H1 (cell line): ENCODE measurements around the gene LHX2. TPM values are rescaled to one million over a fixed set of nuclear protein-coding genes. Genes with fewer than 3 reads are reported as not detected.

ENCODE experiments used
- CTCF ChIA-PET: fragments of 300-600 bp; sonication (Branson Sonifier 250); formaldehyde crosslinking; loops from one replicate; lab custom pipeline; 2021; ENCODE audit not compliant: partially characterized antibody; lab: Charles Lee
- POLR2A ChIA-PET: fragments of 300-600 bp; sonication (Branson Sonifier 250); formaldehyde crosslinking; loops from one replicate; lab custom pipeline; 2021; ENCODE audit warnings: inconsistent platforms; ENCODE audit not compliant: partially characterized antibody; lab: Charles Lee
- DNase-seq, 2 experiments: peaks; one replicate each; pipeline versions ENCODE4 v3.0.0 to v3.0.0-alpha.2; 2010 to 2022; ENCODE audit warnings: low spot score in 2 of 2, low read depth in 1 of 2, mixed read lengths in 1 of 2
- FAIRE-seq: peaks from 2 replicates; lab custom pipeline; 2011; peaks lifted over from hg19 to GRCh38; lab: Jason Lieb, UNC
- H2AFZ ChIP-seq: 2 replicates; pipeline ENCODE4 v1.8.1; 2012; ENCODE audit warnings: low read length, inconsistent platforms
- H2AK5ac ChIP-seq: 2 replicates; pipeline ENCODE4 v1.6.1; 2013; ENCODE audit warnings: low read depth, low read length
- H2BK120ac ChIP-seq: replicated peaks from 2 replicates; pipeline ENCODE3; 2013; ENCODE audit warnings: low read depth, low read length, inconsistent platforms
- H2BK12ac ChIP-seq: 2 replicates; pipeline ENCODE4 v1.6.1; 2013; ENCODE audit warnings: low read depth, low read length
- H2BK15ac ChIP-seq: 2 replicates; pipeline ENCODE4 v1.6.1; 2013; ENCODE audit warnings: low read length
- H2BK20ac ChIP-seq: 2 replicates; pipeline ENCODE4 v1.6.1; 2013; ENCODE audit warnings: low read length
- H2BK5ac ChIP-seq: 2 replicates; pipeline ENCODE4 v1.6.1; 2013; ENCODE audit warnings: low read depth, low read length
- H3K14ac ChIP-seq: 2 replicates; pipeline ENCODE4 v1.6.1; 2013; ENCODE audit warnings: inconsistent platforms; ENCODE audit not compliant: insufficient read length
- H3K18ac ChIP-seq: 2 replicates; pipeline ENCODE4 v1.6.1; 2013; ENCODE audit warnings: low read length; ENCODE audit errors: extremely low read depth
- H3K23ac ChIP-seq: 2 replicates; pipeline ENCODE4 v1.6.1; 2013; ENCODE audit warnings: inconsistent platforms; ENCODE audit not compliant: insufficient read length
- H3K23me2 ChIP-seq: 2 replicates; pipeline ENCODE4 v1.6.1; 2013; ENCODE audit warnings: low read depth, low read length
- H3K27ac ChIP-seq: 2 replicates; pipeline ENCODE4 v1.6.1; 2011; ENCODE audit warnings: low read depth, low read length, inconsistent platforms
- H3K27me3 ChIP-seq, 4 experiments: replicated peaks in 1 of 4; 1 replicate in 1 of 4; 2 replicates in 3 of 4; pipeline versions ENCODE4 v1.6.1 to v1.8.1; 2011 to 2013; ENCODE audit warnings: low read length in 3 of 4, mild to moderate bottlenecking in 3 of 4, inconsistent platforms in 2 of 4, mixed read lengths in 2 of 4, moderate library complexity in 1 of 4; ENCODE audit not compliant: control insufficient read depth in 3 of 4, insufficient read depth in 3 of 4; ENCODE audit errors: extremely low read depth in 1 of 4
- H3K36me3 ChIP-seq, 4 experiments: 2 replicates each; pipeline versions ENCODE4 v1.6.1 to v1.8.1; 2011 to 2013; ENCODE audit warnings: mild to moderate bottlenecking in 4 of 4, low read length in 3 of 4, moderate library complexity in 2 of 4, control low read depth in 1 of 4, inconsistent platforms in 1 of 4; ENCODE audit not compliant: insufficient read depth in 4 of 4, control insufficient read depth in 2 of 4
- H3K4ac ChIP-seq: replicated peaks from 2 replicates; pipeline ENCODE3; 2013; ENCODE audit warnings: low read length, low read depth, mixed read lengths, inconsistent platforms; ENCODE audit not compliant: insufficient read length
- H3K4me1 ChIP-seq, 4 experiments: replicated peaks in 1 of 4; 1 replicate in 1 of 4; 2 replicates in 3 of 4; pipeline versions ENCODE4 v1.6.1 to v1.8.1; 2011 to 2013; ENCODE audit warnings: low read length in 3 of 4, inconsistent platforms in 2 of 4, mixed read lengths in 1 of 4; ENCODE audit not compliant: insufficient read depth in 4 of 4, control insufficient read depth in 3 of 4
- H3K4me2 ChIP-seq, 2 experiments: 2 replicates each; pipeline versions ENCODE4 v1.6.1 to v1.8.1; 2011 to 2013; ENCODE audit warnings: low read depth in 2 of 2, low read length in 2 of 2, control low read depth in 1 of 2, inconsistent platforms in 1 of 2, mild to moderate bottlenecking in 1 of 2; ENCODE audit not compliant: insufficient read depth in 1 of 2
- H3K4me3 ChIP-seq, 4 experiments: fragments of 200-600, 300-600 bp in 1 of 4; sonication (generic), shearing (Covaris generic), sonication (Bioruptor Twin) in 1 of 4; 2 replicates each; pipeline versions ENCODE4 v1.5.1 to v1.8.1; 2011 to 2016; ENCODE audit warnings: low read length in 4 of 4, low read depth in 3 of 4, control low read depth in 2 of 4, inconsistent platforms in 2 of 4, mild to moderate bottlenecking in 2 of 4, mixed read lengths in 1 of 4, moderate library complexity in 1 of 4; ENCODE audit not compliant: insufficient read depth in 2 of 4; ENCODE audit errors: extremely low read depth in 1 of 4
- H3K56ac ChIP-seq: replicated peaks from 2 replicates; pipeline ENCODE3; 2013; ENCODE audit warnings: low read depth, mild to moderate bottlenecking, mixed read lengths, low read length, inconsistent platforms; ENCODE audit not compliant: insufficient read length
- H3K79me1 ChIP-seq: 2 replicates; pipeline ENCODE4 v1.6.1; 2013; ENCODE audit warnings: low read depth, low read length, control low read depth
- H3K79me2 ChIP-seq, 2 experiments: 2 replicates each; pipeline versions ENCODE4 v1.6.1 to v1.8.1; 2012 to 2013; ENCODE audit warnings: low read length in 2 of 2, mild to moderate bottlenecking in 2 of 2, inconsistent platforms in 1 of 2; ENCODE audit not compliant: insufficient read depth in 2 of 2, control insufficient read depth in 1 of 2
- H3K9ac ChIP-seq, 4 experiments: replicated peaks in 1 of 4; 1 replicate in 1 of 4; 2 replicates in 3 of 4; pipeline versions ENCODE4 v1.6.1 to v1.8.1; 2011 to 2013; ENCODE audit warnings: low read depth in 3 of 4, low read length in 3 of 4, control low read depth in 2 of 4, mild to moderate bottlenecking in 2 of 4, moderate library complexity in 2 of 4, inconsistent platforms in 1 of 4; ENCODE audit errors: extremely low read depth in 1 of 4
- H3K9me3 ChIP-seq, 2 experiments: 2 replicates each; pipeline versions ENCODE4 v1.6.1 to v1.8.1; 2012 to 2013; ENCODE audit warnings: mild to moderate bottlenecking in 2 of 2, moderate library complexity in 2 of 2, control low read depth in 1 of 2, inconsistent platforms in 1 of 2, low read depth in 1 of 2, low read length in 1 of 2, mixed read lengths in 1 of 2; ENCODE audit not compliant: insufficient read depth in 2 of 2
- H4K20me1 ChIP-seq, 2 experiments: replicated peaks in 1 of 2; 2 replicates each; pipeline versions ENCODE3 to v1.8.1; 2011 to 2013; ENCODE audit warnings: inconsistent platforms in 2 of 2, low read length in 2 of 2, mild to moderate bottlenecking in 1 of 2; ENCODE audit not compliant: insufficient read depth in 2 of 2, control insufficient read depth in 1 of 2
- H4K5ac ChIP-seq: 2 replicates; pipeline ENCODE4 v1.6.1; 2013; ENCODE audit warnings: low read length, low read depth, mixed read lengths, inconsistent platforms; ENCODE audit not compliant: insufficient read length
- H4K8ac ChIP-seq: 2 replicates; pipeline ENCODE4 v1.8.0; 2013; ENCODE audit warnings: mild to moderate bottlenecking, moderate library complexity, low read length, inconsistent platforms; ENCODE audit not compliant: insufficient read depth; ENCODE audit errors: extremely low read depth
- H4K91ac ChIP-seq: replicated peaks from 2 replicates; pipeline ENCODE3; 2013; ENCODE audit warnings: low read length, mixed read lengths, inconsistent platforms; ENCODE audit not compliant: insufficient read length
- ASH2L ChIP-seq: fragments of 200-600, 300-600 bp; sonication (generic); IDR thresholded peaks from one replicate; pipeline ENCODE4 v1.7.1; 2017; ENCODE audit warnings: low read length
- BACH1 ChIP-seq: IDR thresholded peaks from 2 replicates; pipeline ENCODE4 v1.6.1; 2012; ENCODE audit warnings: low read length, improper control_type of control experiment
- CEBPB ChIP-seq: IDR thresholded peaks from 2 replicates; pipeline ENCODE4 v1.6.1; 2012; ENCODE audit warnings: low read depth, low read length
- EP300 ChIP-seq, 2 experiments: IDR thresholded peaks; 1 replicate in 1 of 2; 2 replicates in 1 of 2; pipeline ENCODE4 v1.6.1; 2011 to 2012; ENCODE audit warnings: low read depth in 2 of 2, low read length in 2 of 2, mild to moderate bottlenecking in 2 of 2, borderline replicate concordance in 1 of 2, inconsistent platforms in 1 of 2, moderate library complexity in 1 of 2
- KDM5A ChIP-seq: fragments of 200-600 bp; IDR thresholded peaks from 2 replicates; pipeline ENCODE4 v1.7.1; 2012; ENCODE audit warnings: mild to moderate bottlenecking, low read length, inconsistent platforms, mixed read lengths
- MAFK ChIP-seq: IDR thresholded peaks from 2 replicates; pipeline ENCODE4 v1.6.1; 2012; ENCODE audit warnings: low read depth, mild to moderate bottlenecking, improper control_type of control experiment, low read length
- NANOG ChIP-seq: IDR thresholded peaks from 2 replicates; pipeline ENCODE4 v1.6.1; 2011; ENCODE audit warnings: low read length, low read depth, mild to moderate bottlenecking, inconsistent platforms; ENCODE audit not compliant: insufficient read depth, poor library complexity, severe bottlenecking
- PHF8 ChIP-seq: fragments of 200-600 bp; sonication (generic); conservative IDR thresholded peaks from 2 replicates; pipeline ENCODE4 v1.7.1; 2012; ENCODE audit warnings: low read depth, mild to moderate bottlenecking, inconsistent platforms, low read length, moderate library complexity
- RAD21 ChIP-seq, 2 experiments: IDR thresholded peaks in 1 of 2; conservative IDR thresholded peaks in 1 of 2; 2 replicates each; pipeline ENCODE4 v1.6.1; 2011; ENCODE audit warnings: low read depth in 2 of 2, low read length in 2 of 2, improper control_type of control experiment in 1 of 2, inconsistent platforms in 1 of 2, mild to moderate bottlenecking in 1 of 2, moderate library complexity in 1 of 2
- RXRA ChIP-seq: IDR thresholded peaks from 2 replicates; pipeline ENCODE4 v1.6.1; 2011; ENCODE audit warnings: low read depth, mild to moderate bottlenecking, low read length, moderate library complexity; ENCODE audit not compliant: insufficient read depth
- SIRT6 ChIP-seq: IDR thresholded peaks from one replicate; pipeline ENCODE4 v1.7.1; 2012; ENCODE audit warnings: low read length, inconsistent platforms
- SUZ12 ChIP-seq: fragments of 200-600 bp; sonication (generic); IDR thresholded peaks from 2 replicates; pipeline ENCODE4 v1.6.1; 2012; ENCODE audit warnings: mild to moderate bottlenecking, inconsistent platforms, low read length, moderate library complexity, mixed read lengths
- TCF12 ChIP-seq: IDR thresholded peaks from 2 replicates; pipeline ENCODE4 v1.6.1; 2011; ENCODE audit warnings: low read depth, mild to moderate bottlenecking, low read length
- WGBS, 2 experiments: shearing (Covaris generic) in 1 of 2; methylation state at CpG; one replicate each; pipeline versions ENCODE4 v1.1.6 to v1.1.7; 2013 to 2015; ENCODE audit warnings: low lambda C conversion rate in 2 of 2, mixed read lengths in 2 of 2, inconsistent platforms in 1 of 2, low coverage in 1 of 2, missing lambda C conversion rate in 1 of 2; ENCODE audit not compliant: insufficient replicate concordance in 2 of 2, insufficient coverage in 1 of 2, insufficient read length in 1 of 2; ENCODE audit errors: extremely low coverage in 1 of 2, missing lambda C conversion rate in 1 of 2; 5-methylcytosine and 5-hydroxymethylcytosine counted together
- polyA plus RNA-seq, 7 experiments: library from polyadenylated mRNA; depleted of rRNA in 3 of 7; stranded (reverse) in 5 of 7; unstranded in 2 of 7; fragments of >200 nt in 5 of 7; fragments of 200-250 nt in 2 of 7; gene quantifications; 1 replicate in 5 of 7; 2 replicates in 1 of 7; 4 replicates in 1 of 7; pipeline versions ENCODE4 v1.2.1 to v1.2.3, GENCODE V29; 2011 to 2013; ENCODE audit warnings: missing spikeins in 2 of 7, mixed read lengths in 2 of 7
- total RNA-seq: library from RNA; stranded (reverse); fragmentation: NEBNext Ultra II Directional; extraction: Animal tissue kit (Norgen Biotek cat#: 25700); gene quantifications from 2 replicates; pipeline ENCODE4 v1.2.1, GENCODE V29; 2021

LHX2 gene
- total and polyA plus RNA-seq, 2 of the 8 experiments (the other 6 are each of a cell fraction or from before 2014, with no cell fraction given), result 0.11 to 0.86 TPM

- H3K23ac ChIP-seq, result no peak overlapping the region
- no peak overlapping the region for H3K27ac ChIP-seq
- no peak overlapping the region for H3K14ac ChIP-seq
- H3K4me3 ChIP-seq, result no peak overlapping the region
- no peak overlapping the region for H3K4me2 ChIP-seq
- H2BK120ac ChIP-seq, result no peak overlapping the region
- H4K8ac ChIP-seq, result no peak overlapping the region
- no peaks in the 10 kb centered on the region for H3K79me1 ChIP-seq
- POLR2A ChIA-PET, result interaction anchor here (1.0 to 1.7 kb wide), 2 partner anchors 15 to 21 kb away, joined by 3 to 5 read pairs; no protein-coding TSS in a partner anchor
- peaks cover 91 to 94% (median 93%) of the 10 kb centered on the region in 4 experiments for H3K27me3 ChIP-seq
- no peak overlapping the region for H2BK20ac ChIP-seq
- H2BK5ac ChIP-seq, result no peak overlapping the region
- H2AK5ac ChIP-seq, result no peak overlapping the region
- no peak overlapping the region for H3K56ac ChIP-seq
- no peak overlapping the region for H3K4ac ChIP-seq
- peaks cover 3 to 40% of the 10 kb centered on the region in 2 experiments for H4K20me1 ChIP-seq
- no peaks in the 10 kb centered on the region; a peak in 1 of 8 replicates for H3K36me3 ChIP-seq
- H3K4me1 ChIP-seq, result peaks cover 5 to 28% (median 15%) of the 10 kb centered on the region in 4 experiments
- H3K9ac ChIP-seq, result no peak overlapping the region
- no peak overlapping the region for H4K5ac ChIP-seq
- CTCF ChIA-PET, result interaction anchor here (2.7 kb wide), 1 partner anchor 20 kb away, joined by 6 read pairs; no protein-coding TSS in a partner anchor
- no peak overlapping the region for H4K91ac ChIP-seq
- DNase-seq (no peak), FAIRE-seq (no peak)
- peaks cover 3% of the 10 kb centered on the region; the same call in 1 of the 2 replicates for H3K23me2 ChIP-seq
- no peaks in the 10 kb centered on the region for H3K79me2 ChIP-seq
- no peak overlapping the region for H2BK12ac ChIP-seq
- no peaks in the 10 kb centered on the region for H3K9me3 ChIP-seq
- no peak overlapping the region for H3K18ac ChIP-seq
- 23% methylated on average over 5 of the region's 5 CpGs; no CpG with 5 or more reads in 1 of the 2 experiments for WGBS, 2 experiments
- no peak overlapping the region for H2BK15ac ChIP-seq
- H2AFZ ChIP-seq, result no peak overlapping the region
- TF ChIP-seq RXRA, result no peak
- no peak for TF ChIP-seq TCF12
- no peak for TF ChIP-seq CEBPB
- TF ChIP-seq RAD21 (IDR thresholded peaks at IDR 0.05 in 1 of 2, conservative IDR thresholded peaks at IDR 0.05 in 1 of 2; ENCODE audit: low read depth in 2 of 2, low read length in 2 of 2), result no peak
- peak; percentile 6; the same call in 1 of the 2 replicates for TF ChIP-seq SUZ12
- TF ChIP-seq NANOG, result no peak
- TF ChIP-seq EP300 (IDR thresholded peaks at IDR 0.05; ENCODE audit: borderline replicate concordance in 1 of 2, low read depth in 2 of 2, low read length in 2 of 2), result no peak
- TF ChIP-seq ASH2L, result no peak
- no peak for TF ChIP-seq KDM5A
- TF ChIP-seq BACH1, result no peak
- no peak for TF ChIP-seq MAFK
- no peak for TF ChIP-seq SIRT6
- TF ChIP-seq PHF8, result no peak
Observed at GRCh38 chr9:124001866-124002525, 9.6 kb upstream of the LHX2 start.
